ENCODE data around the gene ZMAT5.
"Not testable (repeated sequence)": the region's sequence is repeated elsewhere in the genome, so short reads cannot be mapped to it uniquely, and the experiment has no call there.

The ZMAT5 gene

GRCh38 chr22:29755889-29756288, 10.9 kb downstream of the ZMAT5 start:
- H3K9ac ChIP-seq (ENCODE audit: low read length): no peak overlapping the region
- no peaks in the 10 kb centered on the region for H3K4me1 ChIP-seq (ENCODE audit: control insufficient read depth, low read depth, low read length)
- H2AK5ac ChIP-seq (ENCODE audit: low read length): no peak overlapping the region
- no peak overlapping the region for H3K56ac ChIP-seq (ENCODE audit: low read length)
- H3K4me2 ChIP-seq (ENCODE audit: low read length): no peak overlapping the region
- no peak overlapping the region for H3K18ac ChIP-seq (ENCODE audit: low read length)
- no peak overlapping the region for H3K23ac ChIP-seq (ENCODE audit: low read length)
- no peak overlapping the region for H3K4me3 ChIP-seq (ENCODE audit: low read length)
- H3K79me2 ChIP-seq (ENCODE audit: control insufficient read depth, insufficient read depth, low read length): no peaks in the 10 kb centered on the region
- H2BK120ac ChIP-seq (ENCODE audit: low read depth, low read length): no peak overlapping the region
- H4K8ac ChIP-seq (ENCODE audit: low read depth, low read length): no peak overlapping the region
- no peaks in the 10 kb centered on the region for H3K36me3 ChIP-seq (ENCODE audit: control insufficient read depth, insufficient read depth, low read length)
- H2BK15ac ChIP-seq (replicated peaks; ENCODE audit: low read depth): no peak overlapping the region
- H3K27ac ChIP-seq (ENCODE audit: low read depth, low read length): no peak overlapping the region
- no CpG with 5 or more reads among the region's 9 CpGs for WGBS (ENCODE audit: extremely low coverage, insufficient coverage, low lambda C conversion rate)
- DNase-seq: no peak
- H2BK5ac ChIP-seq (ENCODE audit: low read length): no peak overlapping the region
- H3K79me1 ChIP-seq (ENCODE audit: low read length): no peaks in the 10 kb centered on the region
- no peaks in the 10 kb centered on the region for H3K27me3 ChIP-seq (ENCODE audit: insufficient read depth, low read length, poor library complexity)
- H4K5ac ChIP-seq (ENCODE audit: low read length): no peak overlapping the region
- no peak overlapping the region for H3K4ac ChIP-seq (ENCODE audit: low read depth, low read length)

- not testable (repeated sequence) for H3K18ac ChIP-seq (ENCODE audit: low read length); H2BK120ac ChIP-seq (ENCODE audit: low read depth, low read length); H3K9ac ChIP-seq (ENCODE audit: low read length); H3K4me1 ChIP-seq (ENCODE audit: control insufficient read depth, low read depth, low read length); H2BK15ac ChIP-seq (replicated peaks; ENCODE audit: low read depth); H3K27ac ChIP-seq (ENCODE audit: low read depth, low read length); H3K4me3 ChIP-seq (ENCODE audit: low read length); H3K27me3 ChIP-seq (ENCODE audit: insufficient read depth, low read length, poor library complexity); H3K79me2 ChIP-seq (ENCODE audit: control insufficient read depth, insufficient read depth, low read length); H3K79me1 ChIP-seq (ENCODE audit: low read length); H3K36me3 ChIP-seq (ENCODE audit: control insufficient read depth, insufficient read depth, low read length); H4K5ac ChIP-seq (ENCODE audit: low read length); H3K23ac ChIP-seq (ENCODE audit: low read length); H2AK5ac ChIP-seq (ENCODE audit: low read length); H4K8ac ChIP-seq (ENCODE audit: low read depth, low read length); H3K4ac ChIP-seq (ENCODE audit: low read depth, low read length); DNase-seq; H3K4me2 ChIP-seq (ENCODE audit: low read length); H2BK5ac ChIP-seq (ENCODE audit: low read length); H3K56ac ChIP-seq (ENCODE audit: low read length)
- WGBS (ENCODE audit: extremely low coverage, insufficient coverage, low lambda C conversion rate): no CpG with 5 or more reads among the region's 11 CpGs
These were observed 12.0 kb downstream of the ZMAT5 start for GRCh38 chr22:29754658-29755395.

- no peak overlapping the region for H2BK15ac ChIP-seq (replicated peaks; ENCODE audit: low read depth)
- no peak overlapping the region for H3K4me3 ChIP-seq (ENCODE audit: low read length)
- no CpG with 5 or more reads among the region's 16 CpGs for WGBS (ENCODE audit: extremely low coverage, insufficient coverage, low lambda C conversion rate)
- H4K5ac ChIP-seq (ENCODE audit: low read length): no peak overlapping the region
- no peak for DNase-seq
- H3K18ac ChIP-seq (ENCODE audit: low read length): no peak overlapping the region
- no peak overlapping the region for H3K4ac ChIP-seq (ENCODE audit: low read depth, low read length)
- H2AK5ac ChIP-seq (ENCODE audit: low read length): no peak overlapping the region
- H3K36me3 ChIP-seq (ENCODE audit: control insufficient read depth, insufficient read depth, low read length): no peaks in the 10 kb centered on the region
- H2BK120ac ChIP-seq (ENCODE audit: low read depth, low read length): no peak overlapping the region
- no peak overlapping the region for H3K27ac ChIP-seq (ENCODE audit: low read depth, low read length)
- H3K56ac ChIP-seq (ENCODE audit: low read length): no peak overlapping the region
- H2BK5ac ChIP-seq (ENCODE audit: low read length): no peak overlapping the region
- H4K8ac ChIP-seq (ENCODE audit: low read depth, low read length): no peak overlapping the region
- no peak overlapping the region for H3K9ac ChIP-seq (ENCODE audit: low read length)
- no peak overlapping the region for H3K23ac ChIP-seq (ENCODE audit: low read length)
- H3K79me2 ChIP-seq (ENCODE audit: control insufficient read depth, insufficient read depth, low read length): no peaks in the 10 kb centered on the region
- H3K4me2 ChIP-seq (ENCODE audit: low read length): no peak overlapping the region
- no peaks in the 10 kb centered on the region for H3K79me1 ChIP-seq (ENCODE audit: low read length)
- H3K4me1 ChIP-seq (ENCODE audit: control insufficient read depth, low read depth, low read length): no peaks in the 10 kb centered on the region
- H3K27me3 ChIP-seq (ENCODE audit: insufficient read depth, low read length, poor library complexity): no peaks in the 10 kb centered on the region
These were observed 12.8 kb downstream of the ZMAT5 start for GRCh38 chr22:29753808-29754657.

- H3K23ac ChIP-seq (ENCODE audit: low read length): no peak overlapping the region
- H3K4me3 ChIP-seq (ENCODE audit: low read length): no peak overlapping the region
- no peak overlapping the region for H2AK5ac ChIP-seq (ENCODE audit: low read length)
- no peaks in the 10 kb centered on the region for H3K27me3 ChIP-seq (ENCODE audit: insufficient read depth, low read length, poor library complexity)
- H3K4me1 ChIP-seq (ENCODE audit: control insufficient read depth, low read depth, low read length): no peaks in the 10 kb centered on the region
- no CpG with 5 or more reads among the region's 2 CpGs for WGBS (ENCODE audit: extremely low coverage, insufficient coverage, low lambda C conversion rate)
- no peak for DNase-seq
- no peak overlapping the region for H3K18ac ChIP-seq (ENCODE audit: low read length)
- H4K8ac ChIP-seq (ENCODE audit: low read depth, low read length): no peak overlapping the region
- H3K9ac ChIP-seq (ENCODE audit: low read length): no peak overlapping the region
- no peak overlapping the region for H2BK5ac ChIP-seq (ENCODE audit: low read length)
- H2BK15ac ChIP-seq (replicated peaks; ENCODE audit: low read depth): no peak overlapping the region
- H3K4ac ChIP-seq (ENCODE audit: low read depth, low read length): no peak overlapping the region
- H3K4me2 ChIP-seq (ENCODE audit: low read length): no peak overlapping the region
- H3K36me3 ChIP-seq (ENCODE audit: control insufficient read depth, insufficient read depth, low read length): no peaks in the 10 kb centered on the region
- no peak overlapping the region for H3K56ac ChIP-seq (ENCODE audit: low read length)
- H2BK120ac ChIP-seq (ENCODE audit: low read depth, low read length): no peak overlapping the region
- no peaks in the 10 kb centered on the region for H3K79me1 ChIP-seq (ENCODE audit: low read length)
- H4K5ac ChIP-seq (ENCODE audit: low read length): no peak overlapping the region
- no peaks in the 10 kb centered on the region for H3K79me2 ChIP-seq (ENCODE audit: control insufficient read depth, insufficient read depth, low read length)
- H3K27ac ChIP-seq (ENCODE audit: low read depth, low read length): no peak overlapping the region
These were observed 15.1 kb downstream of the ZMAT5 start for GRCh38 chr22:29751669-29752068.

- H3K27ac ChIP-seq (ENCODE audit: low read depth, low read length): no peak overlapping the region
- H2BK5ac ChIP-seq (ENCODE audit: low read length): no peak overlapping the region
- no peak overlapping the region for H4K8ac ChIP-seq (ENCODE audit: low read depth, low read length)
- no peak overlapping the region for H3K18ac ChIP-seq (ENCODE audit: low read length)
- no peaks in the 10 kb centered on the region for H3K4me1 ChIP-seq (ENCODE audit: control insufficient read depth, low read depth, low read length)
- no peak overlapping the region for H3K4ac ChIP-seq (ENCODE audit: low read depth, low read length)
- no peak overlapping the region for H2BK120ac ChIP-seq (ENCODE audit: low read depth, low read length)
- H3K4me2 ChIP-seq (ENCODE audit: low read length): no peak overlapping the region
- H3K9ac ChIP-seq (ENCODE audit: low read length): no peak overlapping the region
- H3K56ac ChIP-seq (ENCODE audit: low read length): no peak overlapping the region
- H3K27me3 ChIP-seq (ENCODE audit: insufficient read depth, low read length, poor library complexity): no peaks in the 10 kb centered on the region
- H3K36me3 ChIP-seq (ENCODE audit: control insufficient read depth, insufficient read depth, low read length): no peaks in the 10 kb centered on the region
- no peak overlapping the region for H3K23ac ChIP-seq (ENCODE audit: low read length)
- H4K5ac ChIP-seq (ENCODE audit: low read length): no peak overlapping the region
- WGBS (ENCODE audit: extremely low coverage, insufficient coverage, low lambda C conversion rate): no CpG with 5 or more reads among the region's 11 CpGs
- H3K79me1 ChIP-seq (ENCODE audit: low read length): no peaks in the 10 kb centered on the region
- no peak overlapping the region for H2BK15ac ChIP-seq (replicated peaks; ENCODE audit: low read depth)
- no peak for DNase-seq
- no peak overlapping the region for H2AK5ac ChIP-seq (ENCODE audit: low read length)
- no peaks in the 10 kb centered on the region for H3K79me2 ChIP-seq (ENCODE audit: control insufficient read depth, insufficient read depth, low read length)
- H3K4me3 ChIP-seq (ENCODE audit: low read length): no peak overlapping the region
These were observed 16.0 kb downstream of the ZMAT5 start for GRCh38 chr22:29750559-29751538.
